HG02981 (cell line): ENCODE data around the gene HRH1.

Experiments used
- ATAC-seq: cut with Tn5 transposase; IDR thresholded peaks from one replicate; pipeline ENCODE4 v1.9.1; 2021; ENCODE audit warnings: mild to moderate bottlenecking, moderate library complexity; ENCODE audit not compliant: unreplicated experiment

The HRH1 gene

GRCh38 chr3:11306817-11307589 is 152.7 kb downstream of the HRH1 start:
- peak; percentile 72 for ATAC-seq

GRCh38 chr3:11307830-11308432 is 153.6 kb downstream of the HRH1 start:
- ATAC-seq = no peak

- no peak for ATAC-seq
Measured at GRCh38 chr3:11310258-11310657, 156.0 kb downstream of the HRH1 start.

- ATAC-seq = no peak
Measured at GRCh38 chr3:11312166-11312565, 157.9 kb downstream of the HRH1 start.
